Measurements from ENCODE around the gene CXXC5. TPM values are rescaled to one million over a fixed set of nuclear protein-coding genes. Genes with fewer than 3 reads are reported as not detected.

Gene CXXC5
- total RNA-seq, 4 donors from 2014 or later: 26.5 to 50.7 (median 36.2) TPM

- H3K4me1 ChIP-seq: peaks cover 37 to 55% (median 50%) of the 10 kb centered on the region in 4 donors
- intact Hi-C loops (cut with DNase I; ENCODE audit: low total_unique reads) (no loop called here), in situ Hi-C loops (cut with MboI; ENCODE audit: low pct_ligation_motif_present in 1 of 4, low pct_unique_long_range_greater_than_20kb in 1 of 4, low sequenced_read_pairs in 3 of 4) (no loop called here)
- H3K9me3 ChIP-seq: no peaks in the 10 kb centered on the region
- TF ChIP-seq POLR2AphosphoS5 (IDR thresholded peaks at IDR 0.05): no peak
- H3K27ac ChIP-seq: peak overlapping the region in 2 of 4 donors; percentile 16 to 78
- WGBS, 2 donors (ENCODE audit: low coverage in 1 of 2): 71% methylated on average over 9 of the region's 9 CpGs; no CpG with 5 or more reads in 1 of the 2 donors
- no peak overlapping the region for H3K4me3 ChIP-seq
- DNase-seq: no peak
- H3K36me3 ChIP-seq: no peaks in the 10 kb centered on the region
- H3K27me3 ChIP-seq: no peaks in the 10 kb centered on the region
Measured at GRCh38 chr5:139664086-139664693, 16.0 kb downstream of the CXXC5 start.

GRCh38 chr5:139664727-139665351 is 16.7 kb downstream of the CXXC5 start:
- no peaks in the 10 kb centered on the region for H3K36me3 ChIP-seq
- intact Hi-C loops (cut with DNase I; ENCODE audit: low total_unique reads): no loop called here
- in situ Hi-C loops (cut with MboI; ENCODE audit: low pct_ligation_motif_present in 1 of 4, low pct_unique_long_range_greater_than_20kb in 1 of 4, low sequenced_read_pairs in 3 of 4): no loop called here
- 92% methylated on average over 15 of the region's 15 CpGs; no CpG with 5 or more reads in 1 of the 2 donors for WGBS, 2 donors (ENCODE audit: low coverage in 1 of 2)
- DNase-seq: no peak
- H3K27ac ChIP-seq: peak overlapping the region in 2 of 4 donors; percentile 16 to 78
- H3K27me3 ChIP-seq: no peaks in the 10 kb centered on the region
- no peaks in the 10 kb centered on the region for H3K9me3 ChIP-seq
- TF ChIP-seq CTCF (IDR thresholded peaks at IDR 0.05) (no peak), POLR2A (IDR thresholded peaks at IDR 0.05) (no peak), EP300 (IDR thresholded peaks at IDR 0.05; ENCODE audit: low read depth) (no peak), POLR2AphosphoS5 (IDR thresholded peaks at IDR 0.05) (no peak)
- H3K4me3 ChIP-seq: no peak overlapping the region
- peaks cover 30 to 50% (median 44%) of the 10 kb centered on the region in 4 donors for H3K4me1 ChIP-seq

- Histone ChIP-seq H3K36me3 (no peaks in the 10 kb centered on the region), H3K27me3 (no peaks in the 10 kb centered on the region), H3K4me1 (peaks cover 22 to 42% (median 37%) of the 10 kb centered on the region in 4 donors), H3K9me3 (no peaks in the 10 kb centered on the region), H3K27ac (peak overlapping the region in 2 of 4 donors; percentile 16 to 78), H3K4me3 (no peak overlapping the region)
- 89% methylated on average over 11 of the region's 11 CpGs; no CpG with 5 or more reads in 1 of the 2 donors for WGBS, 2 donors (ENCODE audit: low coverage in 1 of 2)
- intact Hi-C loops (cut with DNase I; ENCODE audit: low total_unique reads) (no loop called here), in situ Hi-C loops (cut with MboI; ENCODE audit: low pct_ligation_motif_present in 1 of 4, low pct_unique_long_range_greater_than_20kb in 1 of 4, low sequenced_read_pairs in 3 of 4) (no loop called here)
- TF ChIP-seq EP300 (IDR thresholded peaks at IDR 0.05; ENCODE audit: low read depth) (no peak), CTCF (IDR thresholded peaks at IDR 0.05) (no peak), POLR2AphosphoS5 (IDR thresholded peaks at IDR 0.05) (no peak), POLR2A (IDR thresholded peaks at IDR 0.05) (no peak)
- DNase-seq: no peak
Measured at GRCh38 chr5:139665626-139666025, 17.5 kb downstream of the CXXC5 start.

- Histone ChIP-seq H3K36me3 (no peaks in the 10 kb centered on the region), H3K27ac (peak overlapping the region in 2 of 4 donors; percentile 78 to 87), H3K4me3 (no peak overlapping the region), H3K4me1 (peaks cover 15 to 41% (median 36%) of the 10 kb centered on the region in 4 donors), H3K27me3 (no peaks in the 10 kb centered on the region), H3K9me3 (no peaks in the 10 kb centered on the region)
- in situ Hi-C loops (cut with MboI; ENCODE audit: low pct_ligation_motif_present in 1 of 4, low pct_unique_long_range_greater_than_20kb in 1 of 4, low sequenced_read_pairs in 3 of 4) (no loop called here), intact Hi-C loops (cut with DNase I; ENCODE audit: low total_unique reads) (no loop called here)
- WGBS, 2 donors (ENCODE audit: low coverage in 1 of 2): 84% methylated on average over 7 of the region's 7 CpGs; no CpG with 5 or more reads in 1 of the 2 donors
- DNase-seq: no peak
- no peak for TF ChIP-seq EP300 (IDR thresholded peaks at IDR 0.05; ENCODE audit: low read depth)
- TF ChIP-seq CTCF (IDR thresholded peaks at IDR 0.05): no peak
- no peak for TF ChIP-seq POLR2AphosphoS5 (IDR thresholded peaks at IDR 0.05)
- no peak for TF ChIP-seq POLR2A (IDR thresholded peaks at IDR 0.05)
Measured at GRCh38 chr5:139666551-139666950, 18.4 kb downstream of the CXXC5 start.
